H9 (cell line): ENCODE data around the gene NUDT22. TPM values are rescaled to one million over a fixed set of nuclear protein-coding genes. Genes with fewer than 3 reads are reported as not detected.

Experiments used
- DNase-seq: peaks from one replicate; pipeline ENCODE4 v3.0.0-alpha.2; 2017
- H2AFZ ChIP-seq: one replicate; pipeline ENCODE4 v1.6.1; 2013; ENCODE audit warnings: mild to moderate bottlenecking, low read length, control low read depth, moderate library complexity
- H2AK5ac ChIP-seq: 2 replicates; pipeline ENCODE4 v1.6.1; 2013; ENCODE audit warnings: low read length, control low read depth, mixed read lengths; ENCODE audit not compliant: insufficient read length
- H2BK120ac ChIP-seq: one replicate; pipeline ENCODE4 v1.6.1; 2013; ENCODE audit warnings: low read depth, mild to moderate bottlenecking, low read length, control low read depth, inconsistent platforms; ENCODE audit not compliant: poor library complexity, severe bottlenecking
- H2BK12ac ChIP-seq: 2 replicates; pipeline ENCODE4 v1.6.1; 2013; ENCODE audit warnings: low read length, control low read depth, mixed read lengths, low read depth; ENCODE audit not compliant: insufficient read length
- H2BK15ac ChIP-seq: 2 replicates; pipeline ENCODE4 v1.6.1; 2013; ENCODE audit warnings: low read depth, low read length, control low read depth
- H2BK20ac ChIP-seq: one replicate; pipeline ENCODE4 v1.6.1; 2013; ENCODE audit warnings: low read depth, mild to moderate bottlenecking, low read length, control low read depth, inconsistent platforms; ENCODE audit not compliant: poor library complexity, severe bottlenecking
- H2BK5ac ChIP-seq: 2 replicates; pipeline ENCODE4 v1.6.1; 2013; ENCODE audit warnings: low read length, control low read depth, mixed read lengths; ENCODE audit not compliant: insufficient read length
- H3K14ac ChIP-seq: 2 replicates; pipeline ENCODE4 v1.6.1; 2013; ENCODE audit warnings: low read length, control low read depth; ENCODE audit not compliant: insufficient read depth
- H3K18ac ChIP-seq: 2 replicates; pipeline ENCODE4 v1.6.1; 2013; ENCODE audit warnings: low read depth, mild to moderate bottlenecking, mixed read lengths, low read length, control low read depth; ENCODE audit not compliant: insufficient read length
- H3K23ac ChIP-seq: 2 replicates; pipeline ENCODE4 v1.6.1; 2013; ENCODE audit warnings: low read length, control low read depth, mixed read lengths, low read depth; ENCODE audit not compliant: insufficient read length
- H3K23me2 ChIP-seq: 2 replicates; pipeline ENCODE4 v1.6.1; 2013; ENCODE audit warnings: low read depth, mild to moderate bottlenecking, mixed read lengths, low read length, control low read depth; ENCODE audit not compliant: insufficient read length, poor library complexity, severe bottlenecking
- H3K27ac ChIP-seq: 2 replicates; pipeline ENCODE4 v1.5.1; 2013; ENCODE audit warnings: low read length, control low read depth, mixed read lengths, low read depth; ENCODE audit not compliant: insufficient read length
- H3K27me3 ChIP-seq: 2 replicates; pipeline ENCODE4 v1.6.1; 2013; ENCODE audit warnings: low read length, control low read depth, inconsistent platforms; ENCODE audit not compliant: insufficient read depth
- H3K4ac ChIP-seq: 2 replicates; pipeline ENCODE4 v1.6.1; 2013; ENCODE audit warnings: low read depth, mild to moderate bottlenecking, control low read depth, inconsistent platforms, low read length, moderate library complexity
- H3K4me1 ChIP-seq: 2 replicates; pipeline ENCODE4 v1.6.1; 2013; ENCODE audit warnings: low read length, control low read depth, inconsistent platforms; ENCODE audit not compliant: insufficient read depth
- H3K4me2 ChIP-seq: 2 replicates; pipeline ENCODE4 v1.6.1; 2013; ENCODE audit warnings: low read length, control low read depth, mixed read lengths; ENCODE audit not compliant: insufficient read length, insufficient read depth
- H3K56ac ChIP-seq: 2 replicates; pipeline ENCODE4 v1.6.1; 2013; ENCODE audit warnings: low read depth, mild to moderate bottlenecking, mixed read lengths, low read length, control low read depth; ENCODE audit not compliant: insufficient read length
- H3K79me1 ChIP-seq: 2 replicates; pipeline ENCODE4 v1.6.1; 2013; ENCODE audit warnings: low read depth, mild to moderate bottlenecking, moderate library complexity, low read length, control low read depth, inconsistent platforms; ENCODE audit not compliant: insufficient read depth, poor library complexity, severe bottlenecking
- H3K79me2 ChIP-seq: 2 replicates; pipeline ENCODE4 v1.6.1; 2013; ENCODE audit warnings: low read length, control low read depth, inconsistent platforms; ENCODE audit not compliant: insufficient read depth
- H3K9ac ChIP-seq: 2 replicates; pipeline ENCODE4 v1.6.1; 2013; ENCODE audit warnings: low read length, control low read depth, mixed read lengths; ENCODE audit not compliant: insufficient read length; ENCODE audit errors: extremely low read depth
- H3K9me3 ChIP-seq: one replicate; pipeline ENCODE4 v1.6.1; 2013; ENCODE audit warnings: low read depth, low read length, inconsistent platforms; ENCODE audit not compliant: control insufficient read depth
- H3T11ph ChIP-seq: one replicate; pipeline ENCODE4 v1.6.1; 2013; ENCODE audit warnings: mild to moderate bottlenecking, low read length, control low read depth, inconsistent platforms
- H4K20me1 ChIP-seq: one replicate; pipeline ENCODE4 v1.6.1; 2013; ENCODE audit not compliant: control insufficient read depth, insufficient read length, insufficient read depth
- H4K5ac ChIP-seq: 2 replicates; pipeline ENCODE4 v1.6.1; 2013; ENCODE audit warnings: low read depth, mild to moderate bottlenecking, mixed read lengths, low read length, control low read depth; ENCODE audit not compliant: insufficient read length
- H4K8ac ChIP-seq: replicated peaks from 2 replicates; pipeline ENCODE4 v1.6.1; 2013; ENCODE audit warnings: low read length, control low read depth, mixed read lengths, low read depth; ENCODE audit not compliant: insufficient read length
- H4K91ac ChIP-seq: 2 replicates; pipeline ENCODE4 v1.6.1; 2013; ENCODE audit warnings: low read depth, mild to moderate bottlenecking, moderate library complexity, mixed read lengths, low read length, control low read depth; ENCODE audit not compliant: insufficient read length
- H3K27ac Mint-ChIP-seq, 3 experiments: 2 replicates in 2 of 3; 3 replicates in 1 of 3; pipeline ENCODE4 v1.8.0; 2020 to 2021; ENCODE audit warnings: mixed read lengths in 3 of 3, mild to moderate bottlenecking in 1 of 3, moderate library complexity in 1 of 3
- H3K27me3 Mint-ChIP-seq: 2 replicates; pipeline ENCODE4 v1.8.0; 2021; ENCODE audit warnings: low read depth, mild to moderate bottlenecking, moderate library complexity, mixed read lengths
- H3K36me3 Mint-ChIP-seq, 3 experiments: 2 replicates in 2 of 3; 3 replicates in 1 of 3; pipeline ENCODE4 v1.8.0; 2020 to 2021; ENCODE audit warnings: low read depth in 3 of 3, mixed read lengths in 3 of 3; ENCODE audit not compliant: insufficient read depth in 1 of 3
- H3K4me1 Mint-ChIP-seq, 2 experiments: 2 replicates each; pipeline ENCODE4 v1.8.0; 2020; ENCODE audit warnings: mixed read lengths in 2 of 2
- H3K4me3 Mint-ChIP-seq, 2 experiments: 2 replicates in 1 of 2; 3 replicates in 1 of 2; pipeline ENCODE4 v1.8.0; 2020 to 2021; ENCODE audit warnings: mild to moderate bottlenecking in 2 of 2, mixed read lengths in 2 of 2, moderate library complexity in 1 of 2
- H3K9me3 Mint-ChIP-seq, 2 experiments: 2 replicates in 1 of 2; 3 replicates in 1 of 2; pipeline ENCODE4 v1.8.0; 2020; ENCODE audit warnings: mild to moderate bottlenecking in 2 of 2, mixed read lengths in 2 of 2, moderate library complexity in 1 of 2
- WGBS: extraction: QIAGEN DNeasy Blood & Tissue Kit; methylation state at CpG from one replicate; pipeline ENCODE4 v1.1.7; 2013; ENCODE audit warnings: missing lambda C conversion rate, low lambda C conversion rate, mixed read lengths; ENCODE audit not compliant: insufficient read length; ENCODE audit errors: extremely low coverage; 5-methylcytosine and 5-hydroxymethylcytosine counted together
- total RNA-seq: library from RNA; stranded (reverse); gene quantifications from 2 replicates; pipeline ENCODE4 v1.2.1, GENCODE V29; 2021
- TF ChIP-seq, protein P1 (sequence below): fragments of 200-600 bp; sonication (generic); conservative IDR thresholded peaks from 3 replicates; pipeline ENCODE4 v1.8.0; 2021; ENCODE audit warnings: antibody characterized with exemption, mild to moderate bottlenecking

The NUDT22 gene
- total RNA-seq, 1 experiment from 2014 or later: 39.6 TPM

DNA sequence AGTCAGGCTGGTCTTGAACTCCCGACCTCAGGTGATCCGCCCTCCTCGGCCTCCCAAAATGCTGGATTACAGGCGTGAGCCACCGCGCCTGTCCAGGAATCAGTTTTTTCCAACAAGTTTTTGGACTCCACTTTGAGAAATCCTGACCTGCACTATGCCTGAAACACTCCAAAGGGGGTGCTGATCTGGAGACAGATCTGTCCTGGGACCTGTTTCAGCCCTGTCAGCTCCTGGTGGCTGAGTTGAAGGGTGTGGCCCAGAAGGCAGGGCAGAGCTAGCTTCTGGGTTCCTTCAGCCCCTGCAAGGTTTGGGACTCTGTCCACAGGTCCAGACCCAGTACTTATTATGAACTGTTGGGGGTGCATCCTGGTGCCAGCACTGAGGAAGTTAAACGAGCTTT lies 5.5 kb downstream of the NUDT22 start:
- Histone ChIP-seq H3K14ac (no peak overlapping the region), H2BK12ac (no peak overlapping the region), H3K23ac (no peak overlapping the region), H3K9ac (no peak overlapping the region), H2AFZ (no peak overlapping the region), H4K91ac (no peak overlapping the region), H3K18ac (no peak overlapping the region), H3K4ac (no peak overlapping the region), H2BK15ac (no peak overlapping the region), H3K27ac (no peak overlapping the region), H4K20me1 (no peaks in the 10 kb centered on the region), H3K23me2 (peaks cover 25% of the 10 kb centered on the region), H3K9me3 (no peaks in the 10 kb centered on the region), H3K4me2 (no peak overlapping the region), H2BK20ac (no peak overlapping the region), H4K5ac (no peak overlapping the region), H3K4me1 (0 out of 2 replicates have a peak, but pooled peaks cover 3% of the 10 kb centered on the region), H3K56ac (no peak overlapping the region), H2BK5ac (no peak overlapping the region), H4K8ac (no peak overlapping the region), H3K27me3 (no peaks in the 10 kb centered on the region; the same call in 1 of the 2 replicates), H2BK120ac (no peak overlapping the region), H3K79me1 (no peaks in the 10 kb centered on the region), H3K79me2 (no peaks in the 10 kb centered on the region), H2AK5ac (no peak overlapping the region), H3T11ph (no peak overlapping the region)
- H3K4me1 Mint-ChIP-seq: peaks cover 27 to 37% of the 10 kb centered on the region in 2 experiments
- H3K36me3 Mint-ChIP-seq: peaks cover 3% of the 10 kb centered on the region in 3 experiments; a peak in 4 of 7 replicates
- H3K27ac Mint-ChIP-seq: no peak overlapping the region
- whole genome bisulfite sequencing: no CpG with 5 or more reads among the region's 7 CpGs
- TF ChIP-seq, protein P1, sequence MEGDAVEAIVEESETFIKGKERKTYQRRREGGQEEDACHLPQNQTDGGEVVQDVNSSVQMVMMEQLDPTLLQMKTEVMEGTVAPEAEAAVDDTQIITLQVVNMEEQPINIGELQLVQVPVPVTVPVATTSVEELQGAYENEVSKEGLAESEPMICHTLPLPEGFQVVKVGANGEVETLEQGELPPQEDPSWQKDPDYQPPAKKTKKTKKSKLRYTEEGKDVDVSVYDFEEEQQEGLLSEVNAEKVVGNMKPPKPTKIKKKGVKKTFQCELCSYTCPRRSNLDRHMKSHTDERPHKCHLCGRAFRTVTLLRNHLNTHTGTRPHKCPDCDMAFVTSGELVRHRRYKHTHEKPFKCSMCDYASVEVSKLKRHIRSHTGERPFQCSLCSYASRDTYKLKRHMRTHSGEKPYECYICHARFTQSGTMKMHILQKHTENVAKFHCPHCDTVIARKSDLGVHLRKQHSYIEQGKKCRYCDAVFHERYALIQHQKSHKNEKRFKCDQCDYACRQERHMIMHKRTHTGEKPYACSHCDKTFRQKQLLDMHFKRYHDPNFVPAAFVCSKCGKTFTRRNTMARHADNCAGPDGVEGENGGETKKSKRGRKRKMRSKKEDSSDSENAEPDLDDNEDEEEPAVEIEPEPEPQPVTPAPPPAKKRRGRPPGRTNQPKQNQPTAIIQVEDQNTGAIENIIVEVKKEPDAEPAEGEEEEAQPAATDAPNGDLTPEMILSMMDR: no peak
- no peaks in the 10 kb centered on the region for H3K9me3 Mint-ChIP-seq
- peaks cover 20% of the 10 kb centered on the region for H3K27me3 Mint-ChIP-seq
- peak overlapping the region; percentile 74 to 91 for H3K4me3 Mint-ChIP-seq
- no peak for DNase-seq
